ENCODE measurements around the gene ATP6V1A.

- TF ChIP-seq CTCF (IDR thresholded peaks at IDR 0.05) (peak; percentile 54 to 74 (median 58)), POLR2A (IDR thresholded peaks at IDR 0.05; ENCODE audit: low read depth) (no peak)
Observed at GRCh38 chr3:113744941-113745755, 1.7 kb upstream of the ATP6V1A start.
